GM23338 (cell line): Measurements from ENCODE around the gene IL6ST. TPM values are rescaled to one million over a fixed set of nuclear protein-coding genes. Genes with fewer than 3 reads are reported as not detected.

Experiments
- ATAC-seq: fragments of 200-7000 bp; cut with Tn5 transposase; 3 replicates; pipeline ENCODE4 v1.9.1; 2020
- DNase-seq: peaks from one replicate; pipeline ENCODE4 v3.0.0-alpha.2; 2015; ENCODE audit warnings: low spot score
- H2AFZ ChIP-seq: fragments of 200-600 bp; sonication (generic); 2 replicates; pipeline ENCODE4 v1.8.0; 2016; ENCODE audit warnings: antibody characterized with exemption, mild to moderate bottlenecking, moderate library complexity
- H3F3A ChIP-seq: fragments of 200-600 bp; sonication (generic); replicated peaks from 2 replicates; pipeline ENCODE4 v1.8.0; 2017; ENCODE audit warnings: antibody characterized with exemption, mixed run types, low read depth
- H3K27ac ChIP-seq: fragments of 200-600 bp; sonication (generic); 2 replicates; pipeline ENCODE4 v1.6.1; 2016; ENCODE audit warnings: low read depth
- H3K27me3 ChIP-seq: fragments of 200-600 bp; sonication (generic); 2 replicates; pipeline ENCODE4 v1.8.0; 2016; ENCODE audit warnings: mild to moderate bottlenecking, mixed run types, moderate library complexity; ENCODE audit not compliant: insufficient read depth
- H3K36me3 ChIP-seq: fragments of 200-600 bp; sonication (generic); 2 replicates; pipeline ENCODE4 v1.8.0; 2016; ENCODE audit warnings: mild to moderate bottlenecking; ENCODE audit not compliant: insufficient read depth
- H3K4me1 ChIP-seq: fragments of 200-600 bp; sonication (generic); 2 replicates; pipeline ENCODE4 v1.8.0; 2016; ENCODE audit warnings: mild to moderate bottlenecking, moderate library complexity; ENCODE audit not compliant: insufficient read depth
- H3K4me2 ChIP-seq: fragments of 200-600 bp; sonication (generic); 2 replicates; pipeline ENCODE4 v1.7.1; 2017; ENCODE audit warnings: mixed run types
- H3K4me3 ChIP-seq: fragments of 200-600 bp; sonication (generic); 2 replicates; pipeline ENCODE4 v1.6.1; 2016; ENCODE audit warnings: mixed run types
- H3K79me2 ChIP-seq: fragments of 200-600 bp; sonication (generic); replicated peaks from 2 replicates; pipeline ENCODE4 v1.8.0; 2017; ENCODE audit warnings: mild to moderate bottlenecking; ENCODE audit not compliant: insufficient read depth
- H3K9me2 ChIP-seq: fragments of 200-600 bp; sonication (generic); 2 replicates; pipeline ENCODE4 v1.8.0; 2017; ENCODE audit not compliant: insufficient read depth
- H4K20me1 ChIP-seq: fragments of 200-600 bp; sonication (generic); replicated peaks from 2 replicates; pipeline ENCODE4 v1.8.0; 2017; ENCODE audit warnings: mild to moderate bottlenecking; ENCODE audit not compliant: insufficient read depth
- H3K27ac Mint-ChIP-seq: 2 replicates; pipeline ENCODE4 v1.8.0; 2020; ENCODE audit warnings: inconsistent platforms, mild to moderate bottlenecking, moderate library complexity, mixed read lengths
- H3K27me3 Mint-ChIP-seq: 3 replicates; pipeline ENCODE4 v1.8.0; 2022; ENCODE audit warnings: low read depth, mild to moderate bottlenecking, moderate library complexity, mixed read lengths, inconsistent platforms; ENCODE audit not compliant: insufficient read depth, poor library complexity
- H3K36me3 Mint-ChIP-seq: 3 replicates; pipeline ENCODE4 v1.8.0; 2021; ENCODE audit warnings: low read depth, mild to moderate bottlenecking, inconsistent platforms, moderate library complexity, mixed read lengths
- H3K4me1 Mint-ChIP-seq: 3 replicates; pipeline ENCODE4 v1.8.0; 2020; ENCODE audit warnings: mild to moderate bottlenecking, inconsistent platforms, mixed read lengths
- H3K4me3 Mint-ChIP-seq: 3 replicates; pipeline ENCODE4 v1.8.0; 2021; ENCODE audit warnings: moderate library complexity, mild to moderate bottlenecking, inconsistent platforms, mixed read lengths
- H3K9me3 Mint-ChIP-seq: 3 replicates; pipeline ENCODE4 v1.8.0; 2020; ENCODE audit warnings: moderate library complexity, mild to moderate bottlenecking, inconsistent platforms, mixed read lengths
- CREB1 ChIP-seq: fragments of 250-450 bp; sonication (Bioruptor Pico); IDR thresholded peaks from 2 replicates; pipeline ENCODE4 v1.5.0; 2020; ENCODE audit warnings: low read depth, mild to moderate bottlenecking, moderate library complexity
- EZH2phosphoT487 ChIP-seq: fragments of 200-600 bp; sonication (generic); IDR thresholded peaks from one replicate; pipeline ENCODE4 v1.8.1; 2018; ENCODE audit warnings: antibody characterized with exemption; ENCODE audit not compliant: unreplicated experiment
- JUNB ChIP-seq: IDR thresholded peaks from one replicate; pipeline ENCODE4 v1.6.1; 2016; ENCODE audit warnings: antibody characterized with exemption; ENCODE audit not compliant: unreplicated experiment
- NANOG ChIP-seq: IDR thresholded peaks from 2 replicates; pipeline ENCODE4 v1.6.1; 2016; ENCODE audit warnings: antibody characterized with exemption, borderline replicate concordance
- ZNF331 ChIP-seq: fragments of 250-450 bp; sonication (Bioruptor Pico); IDR thresholded peaks from 2 replicates; pipeline ENCODE4 v1.5.0; 2020; ENCODE audit warnings: low read depth, mild to moderate bottlenecking, moderate library complexity
- ZNF462 ChIP-seq: fragments of 250-450 bp; sonication (Bioruptor Pico); IDR thresholded peaks from 2 replicates; pipeline ENCODE4 v1.5.0; 2020; ENCODE audit warnings: mild to moderate bottlenecking, moderate library complexity
- polyA plus RNA-seq: library from polyadenylated mRNA; unstranded; fragments of >200 nt; fragmentation: Nextera tagmentation; extraction: Ambion mirVana; gene quantifications from 2 replicates; pipeline ENCODE4 v1.2.1, GENCODE V29; 2016
- total RNA-seq: library from RNA; depleted of rRNA; stranded (reverse); fragments of >200 nt; shearing (Covaris generic); gene quantifications from 2 replicates; pipeline ENCODE4 v1.2.3, GENCODE V29; 2014
- TF ChIP-seq, protein P1 (sequence below): IDR thresholded peaks from one replicate; pipeline ENCODE4 v1.6.1; 2018; ENCODE audit warnings: antibody characterized with exemption; ENCODE audit not compliant: unreplicated experiment

The IL6ST gene
- total and polyA plus RNA-seq, 2 experiments from 2014 or later = 6.7 to 9.8 TPM

DNA sequence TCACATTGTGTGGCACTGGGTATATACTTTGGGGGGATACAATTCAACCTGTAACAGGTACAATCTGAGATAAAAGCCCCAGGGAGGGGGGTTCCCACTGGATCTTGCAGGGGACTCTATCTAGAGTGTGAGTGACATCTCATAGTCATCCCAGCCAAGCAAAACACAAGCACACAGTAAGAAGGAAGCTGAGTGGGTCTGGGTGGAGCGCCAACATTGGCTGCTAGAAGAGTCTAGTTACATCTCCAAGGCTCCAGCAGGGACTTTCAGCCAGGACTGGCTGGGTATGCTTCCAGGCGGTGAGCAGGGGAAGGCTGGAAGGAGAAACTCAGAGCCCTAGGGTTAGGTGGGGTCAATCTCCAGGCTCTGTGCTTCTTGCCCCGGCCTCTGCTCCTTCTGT is 90.6 kb downstream of the IL6ST start (continued):
- no peak for TF ChIP-seq CREB1 (CRISPR knock-in tag)
- TF ChIP-seq EZH2phosphoT487 = no peak
- no peak for TF ChIP-seq ZNF462 (CRISPR knock-in tag)

GRCh38 chr5:55903121-55903701 is 91.6 kb downstream of the IL6ST start:
- no peak for DNase-seq
- TF ChIP-seq EZH2phosphoT487 = no peak
- TF ChIP-seq CREB1 (CRISPR knock-in tag) = no peak
- TF ChIP-seq ZNF331 = no peak
- TF ChIP-seq JUNB = no peak
- TF ChIP-seq NANOG = no peak
- TF ChIP-seq, protein P1, sequence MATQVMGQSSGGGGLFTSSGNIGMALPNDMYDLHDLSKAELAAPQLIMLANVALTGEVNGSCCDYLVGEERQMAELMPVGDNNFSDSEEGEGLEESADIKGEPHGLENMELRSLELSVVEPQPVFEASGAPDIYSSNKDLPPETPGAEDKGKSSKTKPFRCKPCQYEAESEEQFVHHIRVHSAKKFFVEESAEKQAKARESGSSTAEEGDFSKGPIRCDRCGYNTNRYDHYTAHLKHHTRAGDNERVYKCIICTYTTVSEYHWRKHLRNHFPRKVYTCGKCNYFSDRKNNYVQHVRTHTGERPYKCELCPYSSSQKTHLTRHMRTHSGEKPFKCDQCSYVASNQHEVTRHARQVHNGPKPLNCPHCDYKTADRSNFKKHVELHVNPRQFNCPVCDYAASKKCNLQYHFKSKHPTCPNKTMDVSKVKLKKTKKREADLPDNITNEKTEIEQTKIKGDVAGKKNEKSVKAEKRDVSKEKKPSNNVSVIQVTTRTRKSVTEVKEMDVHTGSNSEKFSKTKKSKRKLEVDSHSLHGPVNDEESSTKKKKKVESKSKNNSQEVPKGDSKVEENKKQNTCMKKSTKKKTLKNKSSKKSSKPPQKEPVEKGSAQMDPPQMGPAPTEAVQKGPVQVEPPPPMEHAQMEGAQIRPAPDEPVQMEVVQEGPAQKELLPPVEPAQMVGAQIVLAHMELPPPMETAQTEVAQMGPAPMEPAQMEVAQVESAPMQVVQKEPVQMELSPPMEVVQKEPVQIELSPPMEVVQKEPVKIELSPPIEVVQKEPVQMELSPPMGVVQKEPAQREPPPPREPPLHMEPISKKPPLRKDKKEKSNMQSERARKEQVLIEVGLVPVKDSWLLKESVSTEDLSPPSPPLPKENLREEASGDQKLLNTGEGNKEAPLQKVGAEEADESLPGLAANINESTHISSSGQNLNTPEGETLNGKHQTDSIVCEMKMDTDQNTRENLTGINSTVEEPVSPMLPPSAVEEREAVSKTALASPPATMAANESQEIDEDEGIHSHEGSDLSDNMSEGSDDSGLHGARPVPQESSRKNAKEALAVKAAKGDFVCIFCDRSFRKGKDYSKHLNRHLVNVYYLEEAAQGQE = no peak

More at GRCh38 chr5:55903121-55903701, 91.6 kb downstream of the IL6ST start:
- Histone ChIP-seq H3K9me2 (peaks cover 3% of the 10 kb centered on the region; the same call in 1 of the 2 replicates), H3K79me2 (no peaks in the 10 kb centered on the region), H3K4me3 (no peak overlapping the region), H2AFZ (peak overlapping the region; percentile 38; the same call in 1 of the 2 replicates), H3K36me3 (no peaks in the 10 kb centered on the region), H3K4me1 (no peaks in the 10 kb centered on the region), H4K20me1 (no peaks in the 10 kb centered on the region), H3K27me3 (no peaks in the 10 kb centered on the region), H3K4me2 (no peak overlapping the region), H3F3A (no peaks in the 10 kb centered on the region), H3K27ac (no peak overlapping the region)
- no peak for ATAC-seq
- peaks cover 8% of the 10 kb centered on the region for H3K27me3 Mint-ChIP-seq
- no peak overlapping the region; the same call in 1 of the 2 replicates for H3K27ac Mint-ChIP-seq
- H3K4me1 Mint-ChIP-seq = no peaks in the 10 kb centered on the region
- H3K4me3 Mint-ChIP-seq = no peak overlapping the region
- H3K9me3 Mint-ChIP-seq = no peaks in the 10 kb centered on the region
- H3K36me3 Mint-ChIP-seq = no peaks in the 10 kb centered on the region
